Gastroesophageal sphincter (tissue), 4 donors: ENCODE data around the gene ADCK2. TPM values are rescaled to one million over a fixed set of nuclear protein-coding genes. Genes with fewer than 3 reads are reported as not detected.
A peak's percentile ranks its signal among the peaks of the same experiment; 100 is the strongest.

Source experiments
- ATAC-seq: fragments of 150-250 bp; one replicate; pipeline ENCODE4 v1.9.1; 2016; ENCODE audit warnings: mild to moderate bottlenecking, moderate library complexity
- H3K27ac ChIP-seq, 4 donors: fragments of 200-600 bp; sonication (generic) in 3 of 4; 1 replicate in 3 of 4; 2 replicates in 1 of 4; pipeline ENCODE4 v1.5.1; 2016 to 2019
- H3K27me3 ChIP-seq: fragments of 200-600 bp; sonication (generic); one replicate; pipeline ENCODE4 v1.5.1; 2019
- H3K36me3 ChIP-seq, 2 donors: fragments of 200-600 bp; sonication (generic); one replicate each; pipeline ENCODE4 v1.5.1; 2019; ENCODE audit warnings: control low read depth in 1 of 2
- H3K4me1 ChIP-seq, 3 donors: fragments of 200-600 bp; sonication (generic); 1 replicate in 2 of 3; 2 replicates in 1 of 3; pipeline ENCODE4 v1.5.1; 2016 to 2019; ENCODE audit warnings: control low read depth in 2 of 3
- H3K4me3 ChIP-seq, 2 donors: fragments of 200-600 bp; sonication (generic); one replicate each; pipeline ENCODE4 v1.5.1; 2019; ENCODE audit warnings: mild to moderate bottlenecking in 1 of 2, moderate library complexity in 1 of 2
- H3K9me3 ChIP-seq, 3 donors: fragments of 200-600 bp; sonication (generic); one replicate each; pipeline ENCODE4 v1.5.1; 2017 to 2019; ENCODE audit warnings: control low read depth in 2 of 3
- CTCF ChIP-seq, 4 experiments: fragments of 200-600 bp in 2 of 4; fragments of 450-650 bp in 2 of 4; sonication (generic) in 1 of 4; IDR thresholded peaks; one replicate each; pipeline ENCODE4 v1.5.1; 2017 to 2019; ENCODE audit warnings: antibody characterized with exemption in 4 of 4, mild to moderate bottlenecking in 2 of 4, moderate library complexity in 2 of 4
- EP300 ChIP-seq: sonication (generic); formaldehyde crosslinking; IDR thresholded peaks from one replicate; pipeline ENCODE4 v1.6.1; 2017; ENCODE audit warnings: antibody characterized with exemption, mild to moderate bottlenecking
- POLR2A ChIP-seq, 2 donors: fragments of 450-650 bp; IDR thresholded peaks; one replicate each; pipeline ENCODE4 v1.6.1; 2017; ENCODE audit warnings: antibody characterized with exemption in 2 of 2, mild to moderate bottlenecking in 2 of 2, moderate library complexity in 1 of 2
- POLR2AphosphoS5 ChIP-seq: sonication (generic); formaldehyde crosslinking; IDR thresholded peaks from one replicate; pipeline ENCODE4 v1.6.1; 2017; ENCODE audit warnings: antibody characterized with exemption
- WGBS, 2 donors: methylation state at CpG; one replicate each; pipeline ENCODE4 v1.1.5; 2018; ENCODE audit warnings: low coverage in 1 of 2; 5-methylcytosine and 5-hydroxymethylcytosine counted together
- total RNA-seq, 4 donors: library from RNA; depleted of rRNA; stranded (reverse); fragments of >200 nt; gene quantifications; one replicate each; pipeline ENCODE4 v1.1.0, GENCODE V29; 2016

The ADCK2 gene
- total RNA-seq, 4 donors from 2014 or later: 14.5 to 33.4 (median 22.4) TPM

- ATAC-seq: no peak
- Histone ChIP-seq H3K27me3 (no peaks in the 10 kb centered on the region), H3K36me3 (no peaks in the 10 kb centered on the region), H3K4me1 (peaks cover 4 to 85% (median 50%) of the 10 kb centered on the region in 3 donors), H3K27ac (peak overlapping the region; percentile 35 to 82 (median 78)), H3K4me3 (no peak overlapping the region), H3K9me3 (no peaks in the 10 kb centered on the region)
- TF ChIP-seq POLR2A (IDR thresholded peaks at IDR 0.05) (no peak), EP300 (no peak), POLR2AphosphoS5 (no peak), CTCF (IDR thresholded peaks at IDR 0.05) (no peak)
- 42 to 52% methylated on average over 6 of the region's 6 CpGs for WGBS, 2 donors
These were observed 41.7 kb upstream of the ADCK2 start for GRCh38 chr7:140631021-140631420.

GRCh38 chr7:140631602-140632001, 41.1 kb upstream of the ADCK2 start:
- peak overlapping the region; percentile 35 to 82 (median 78) for H3K27ac ChIP-seq
- H3K4me3 ChIP-seq: no peak overlapping the region
- H3K36me3 ChIP-seq: no peaks in the 10 kb centered on the region
- 27 to 31% methylated on average over 2 to 6 of the region's 7 CpGs for WGBS, 2 donors
- no peaks in the 10 kb centered on the region for H3K27me3 ChIP-seq
- H3K4me1 ChIP-seq: peaks cover 0 to 85% (median 45%) of the 10 kb centered on the region in 3 donors
- no peaks in the 10 kb centered on the region for H3K9me3 ChIP-seq
- ATAC-seq: peak; percentile 64
- no peak for TF ChIP-seq POLR2A (IDR thresholded peaks at IDR 0.05)
- TF ChIP-seq EP300: no peak
- TF ChIP-seq POLR2AphosphoS5: peak; percentile 20

GRCh38 chr7:140635345-140635744, 37.4 kb upstream of the ADCK2 start:
- no peak for ATAC-seq
- Histone ChIP-seq H3K4me3 (no peak overlapping the region), H3K27ac (peak overlapping the region in 3 of 4 donors; percentile 53 to 98 (median 95)), H3K9me3 (no peaks in the 10 kb centered on the region), H3K36me3 (no peaks in the 10 kb centered on the region), H3K27me3 (no peaks in the 10 kb centered on the region), H3K4me1 (peaks cover 0 to 91% (median 46%) of the 10 kb centered on the region in 3 donors)
- WGBS, 2 donors: 38 to 61% methylated on average over 2 to 5 of the region's 5 CpGs
- TF ChIP-seq POLR2AphosphoS5: no peak
- TF ChIP-seq POLR2A (IDR thresholded peaks at IDR 0.05): no peak
- no peak for TF ChIP-seq EP300
- no peak for TF ChIP-seq CTCF (IDR thresholded peaks at IDR 0.05)

GRCh38 chr7:140635816-140636215, 36.9 kb upstream of the ADCK2 start:
- H3K4me3 ChIP-seq: no peak overlapping the region
- WGBS, 2 donors: 37 to 56% methylated on average over 1 to 3 of the region's 5 CpGs
- no peak for ATAC-seq
- no peaks in the 10 kb centered on the region for H3K27me3 ChIP-seq
- peak overlapping the region in 3 of 4 donors; percentile 53 to 98 (median 95) for H3K27ac ChIP-seq
- no peaks in the 10 kb centered on the region for H3K36me3 ChIP-seq
- H3K9me3 ChIP-seq: no peaks in the 10 kb centered on the region
- H3K4me1 ChIP-seq: peaks cover 0 to 87% (median 44%) of the 10 kb centered on the region in 3 donors
- no peak for TF ChIP-seq CTCF (IDR thresholded peaks at IDR 0.05)
- TF ChIP-seq EP300: no peak

GRCh38 chr7:140637400-140637799, 35.3 kb upstream of the ADCK2 start:
- 69% methylated on average over 3 of the region's 3 CpGs; no CpG with 5 or more reads in 1 of the 2 donors for WGBS, 2 donors
- H3K4me1 ChIP-seq: peaks cover 0 to 87% (median 35%) of the 10 kb centered on the region in 3 donors

More at GRCh38 chr7:140637400-140637799, 35.3 kb upstream of the ADCK2 start:
- ATAC-seq: no peak
- H3K27me3 ChIP-seq: no peaks in the 10 kb centered on the region
- no peak overlapping the region for H3K4me3 ChIP-seq
- H3K27ac ChIP-seq: peak overlapping the region; percentile 22 to 98 (median 96)
- TF ChIP-seq POLR2AphosphoS5 (no peak), CTCF (IDR thresholded peaks at IDR 0.05) (no peak), POLR2A (IDR thresholded peaks at IDR 0.05) (no peak), EP300 (no peak)
- H3K9me3 ChIP-seq: no peaks in the 10 kb centered on the region
- no peaks in the 10 kb centered on the region for H3K36me3 ChIP-seq
